Measurements from ENCODE around the gene ABCB4. TPM values are rescaled to one million over a fixed set of nuclear protein-coding genes. Genes with fewer than 3 reads are reported as not detected.

The ABCB4 gene
- total RNA-seq, 1 experiment from 2014 or later = 0.20 TPM

DNA sequence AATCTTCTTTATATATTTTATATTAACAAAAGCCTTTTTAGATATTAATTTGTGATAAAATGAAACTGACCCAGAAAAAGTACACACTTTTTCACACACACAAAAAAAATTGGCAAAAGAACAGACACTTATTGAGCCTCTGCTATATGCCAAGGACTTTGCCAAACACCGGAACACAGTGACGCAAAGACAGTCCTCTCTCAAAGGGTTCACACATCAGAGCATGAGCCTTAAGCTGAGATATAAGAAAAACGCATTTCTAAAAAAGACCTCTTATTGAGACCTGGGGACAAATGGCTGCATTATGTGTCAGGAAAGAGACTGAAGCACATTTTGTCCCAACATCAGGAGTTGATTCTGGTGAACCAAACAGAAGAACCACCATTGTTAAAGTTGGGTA is 24.0 kb upstream of the ABCB4 start:
- Histone ChIP-seq H4K20me1 (ENCODE audit: control insufficient read depth, insufficient read depth, insufficient read length) (no peaks in the 10 kb centered on the region), H3K27me3 (ENCODE audit: insufficient read depth, low read length) (no peaks in the 10 kb centered on the region), H3K4me1 (ENCODE audit: insufficient read depth, low read length) (no peaks in the 10 kb centered on the region), H3K27ac (ENCODE audit: insufficient read length, low read depth, low read length) (no peak overlapping the region), H3K56ac (ENCODE audit: insufficient read length, low read depth, low read length) (no peak overlapping the region), H3K79me2 (ENCODE audit: insufficient read depth, low read length) (no peaks in the 10 kb centered on the region), H3K4me2 (ENCODE audit: insufficient read depth, insufficient read length, low read length) (no peak overlapping the region), H3K23ac (ENCODE audit: insufficient read length, low read depth, low read length) (no peak overlapping the region), H3K14ac (ENCODE audit: insufficient read depth, low read length) (no peak overlapping the region), H4K5ac (ENCODE audit: insufficient read length, low read depth, low read length) (no peak overlapping the region), H4K91ac (ENCODE audit: insufficient read length, low read depth, low read length) (no peak overlapping the region), H2AFZ (ENCODE audit: low read length) (no peak overlapping the region), H3K9me3 (ENCODE audit: control insufficient read depth, low read depth, low read length) (no peaks in the 10 kb centered on the region), H3T11ph (ENCODE audit: low read length) (no peak overlapping the region), H3K18ac (ENCODE audit: insufficient read length, low read depth, low read length) (no peak overlapping the region), H2BK20ac (ENCODE audit: low read depth, low read length, poor library complexity, severe bottlenecking) (no peak overlapping the region), H2BK5ac (ENCODE audit: insufficient read length, low read length) (no peak overlapping the region), H3K9ac (ENCODE audit: extremely low read depth, insufficient read length, low read length) (no peak overlapping the region), H2BK120ac (ENCODE audit: low read depth, low read length, poor library complexity, severe bottlenecking) (no peak overlapping the region), H3K4ac (ENCODE audit: low read depth, low read length) (no peak overlapping the region), H2BK12ac (ENCODE audit: insufficient read length, low read depth, low read length) (no peak overlapping the region), H3K23me2 (ENCODE audit: insufficient read length, low read depth, low read length, poor library complexity, severe bottlenecking) (no peaks in the 10 kb centered on the region), H4K8ac (replicated peaks; ENCODE audit: insufficient read length, low read depth, low read length) (no peak overlapping the region), H2BK15ac (ENCODE audit: low read depth, low read length) (no peak overlapping the region), H2AK5ac (ENCODE audit: insufficient read length, low read length) (no peak overlapping the region), H3K79me1 (ENCODE audit: insufficient read depth, low read depth, low read length, poor library complexity, severe bottlenecking) (no peaks in the 10 kb centered on the region)
- DNase-seq = no peak
- no peak overlapping the region for H3K27ac Mint-ChIP-seq
- WGBS (ENCODE audit: extremely low coverage, insufficient read length, low lambda C conversion rate) = no CpG with 5 or more reads among the region's 3 CpGs
- no peaks in the 10 kb centered on the region for H3K36me3 Mint-ChIP-seq (ENCODE audit: insufficient read depth in 1 of 3, low read depth in 3 of 3)
- no peak overlapping the region for H3K4me3 Mint-ChIP-seq
- H3K9me3 Mint-ChIP-seq = no peaks in the 10 kb centered on the region
- TF ChIP-seq, protein P1, sequence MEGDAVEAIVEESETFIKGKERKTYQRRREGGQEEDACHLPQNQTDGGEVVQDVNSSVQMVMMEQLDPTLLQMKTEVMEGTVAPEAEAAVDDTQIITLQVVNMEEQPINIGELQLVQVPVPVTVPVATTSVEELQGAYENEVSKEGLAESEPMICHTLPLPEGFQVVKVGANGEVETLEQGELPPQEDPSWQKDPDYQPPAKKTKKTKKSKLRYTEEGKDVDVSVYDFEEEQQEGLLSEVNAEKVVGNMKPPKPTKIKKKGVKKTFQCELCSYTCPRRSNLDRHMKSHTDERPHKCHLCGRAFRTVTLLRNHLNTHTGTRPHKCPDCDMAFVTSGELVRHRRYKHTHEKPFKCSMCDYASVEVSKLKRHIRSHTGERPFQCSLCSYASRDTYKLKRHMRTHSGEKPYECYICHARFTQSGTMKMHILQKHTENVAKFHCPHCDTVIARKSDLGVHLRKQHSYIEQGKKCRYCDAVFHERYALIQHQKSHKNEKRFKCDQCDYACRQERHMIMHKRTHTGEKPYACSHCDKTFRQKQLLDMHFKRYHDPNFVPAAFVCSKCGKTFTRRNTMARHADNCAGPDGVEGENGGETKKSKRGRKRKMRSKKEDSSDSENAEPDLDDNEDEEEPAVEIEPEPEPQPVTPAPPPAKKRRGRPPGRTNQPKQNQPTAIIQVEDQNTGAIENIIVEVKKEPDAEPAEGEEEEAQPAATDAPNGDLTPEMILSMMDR (conservative IDR thresholded peaks at IDR 0.05) = no peak
- H3K27me3 Mint-ChIP-seq (ENCODE audit: low read depth) = no peaks in the 10 kb centered on the region; the same call in 1 of the 2 replicates
- H3K4me1 Mint-ChIP-seq = no peaks in the 10 kb centered on the region
